IgD-negative memory B cell (primary cell): ENCODE results near the gene ZNF74. TPM values are rescaled to one million over a fixed set of nuclear protein-coding genes. Genes with fewer than 3 reads are reported as not detected.
"Not testable (repeated sequence)": the region's sequence is repeated elsewhere in the genome, so short reads cannot be mapped to it uniquely, and the experiment has no call there.

Experiments used
- H3K27ac Mint-ChIP-seq, 3 donors: one replicate each; pipeline ENCODE4 v1.8.0; 2020 to 2022; ENCODE audit warnings: mild to moderate bottlenecking in 3 of 3, mixed read lengths in 3 of 3, moderate library complexity in 1 of 3
- H3K27me3 Mint-ChIP-seq: one replicate; pipeline ENCODE4 v1.8.0; 2021; ENCODE audit warnings: mixed read lengths
- H3K36me3 Mint-ChIP-seq: one replicate; pipeline ENCODE4 v1.8.0; 2020; ENCODE audit warnings: mild to moderate bottlenecking, mixed read lengths
- H3K4me1 Mint-ChIP-seq, 3 donors: one replicate each; pipeline ENCODE4 v1.8.0; 2020 to 2022; ENCODE audit warnings: mixed read lengths in 3 of 3, mild to moderate bottlenecking in 1 of 3
- H3K4me3 Mint-ChIP-seq, 4 donors: one replicate each; pipeline ENCODE4 v1.8.0; 2020 to 2022; ENCODE audit warnings: mild to moderate bottlenecking in 4 of 4, mixed read lengths in 4 of 4, moderate library complexity in 3 of 4
- H3K9me3 Mint-ChIP-seq, 3 donors: one replicate each; pipeline ENCODE4 v1.8.0; 2020 to 2021; ENCODE audit warnings: mixed read lengths in 3 of 3, mild to moderate bottlenecking in 1 of 3
- polyA plus RNA-seq: library from polyadenylated mRNA; unstranded; fragments of 300-500 nt; fragmentation: Illumina TruSeq; gene quantifications from one replicate; pipeline ENCODE4 v1.2.3, GENCODE V29; 2021

ZNF74 gene
- polyA plus RNA-seq, 1 donor from 2014 or later = 6.6 TPM

- Mint-ChIP-seq H3K36me3 (peaks cover 10% of the 10 kb centered on the region), H3K27me3 (no peaks in the 10 kb centered on the region), H3K9me3 (no peaks in the 10 kb centered on the region), H3K27ac (no peak overlapping the region), H3K4me1 (peaks cover 0 to 10% (median 4%) of the 10 kb centered on the region in 3 donors), H3K4me3 (no peak overlapping the region)
Measured at GRCh38 chr22:20402960-20403778, 9.2 kb downstream of the ZNF74 start.

DNA sequence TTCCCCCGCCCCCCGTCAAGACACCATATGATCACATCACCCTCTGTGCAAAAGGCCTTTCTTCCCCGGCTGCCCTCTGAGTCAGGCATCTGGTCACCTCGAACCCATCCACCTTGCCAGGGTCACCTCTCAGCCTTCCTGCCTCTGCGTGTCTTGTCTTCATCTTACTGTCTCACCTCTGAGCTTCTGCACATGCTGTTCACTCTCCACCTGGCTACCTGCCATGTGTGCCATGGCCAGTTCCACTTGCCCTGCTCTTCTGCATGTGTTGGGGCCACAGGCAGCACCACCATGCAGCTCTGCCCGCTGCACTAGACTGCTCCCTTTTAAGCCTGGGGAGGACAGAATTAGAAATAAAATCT lies 9.8 kb downstream of the ZNF74 start:
- no peaks in the 10 kb centered on the region for H3K27me3 Mint-ChIP-seq
- H3K36me3 Mint-ChIP-seq = peaks cover 10% of the 10 kb centered on the region
- H3K4me1 Mint-ChIP-seq = peaks cover 0 to 10% (median 4%) of the 10 kb centered on the region in 3 donors
- no peak overlapping the region for H3K27ac Mint-ChIP-seq
- no peaks in the 10 kb centered on the region for H3K9me3 Mint-ChIP-seq
- no peak overlapping the region for H3K4me3 Mint-ChIP-seq

- no peaks in the 10 kb centered on the region for H3K27me3 Mint-ChIP-seq
- H3K4me3 Mint-ChIP-seq = no peak overlapping the region
- H3K36me3 Mint-ChIP-seq = peaks cover 10% of the 10 kb centered on the region
- H3K9me3 Mint-ChIP-seq = no peaks in the 10 kb centered on the region
- H3K4me1 Mint-ChIP-seq = peaks cover 0 to 7% (median under 1%) of the 10 kb centered on the region in 3 donors
- H3K27ac Mint-ChIP-seq = no peak overlapping the region
Measured at GRCh38 chr22:20404881-20405280, 10.9 kb downstream of the ZNF74 start.

GRCh38 chr22:20405291-20405930 lies 11.5 kb downstream of the ZNF74 start:
- Mint-ChIP-seq H3K9me3 (no peaks in the 10 kb centered on the region), H3K27me3 (no peaks in the 10 kb centered on the region), H3K36me3 (peaks cover 10% of the 10 kb centered on the region), H3K4me1 (peaks cover 0 to 4% (median 0%) of the 10 kb centered on the region in 3 donors), H3K27ac (no peak overlapping the region), H3K4me3 (no peak overlapping the region)

- peaks cover 0 to 2% (median 0%) of the 10 kb centered on the region in 3 donors for H3K4me1 Mint-ChIP-seq
- H3K36me3 Mint-ChIP-seq = peaks cover 9% of the 10 kb centered on the region
- no peak overlapping the region for H3K4me3 Mint-ChIP-seq
- H3K27ac Mint-ChIP-seq = no peak overlapping the region
- H3K27me3 Mint-ChIP-seq = no peaks in the 10 kb centered on the region
- H3K9me3 Mint-ChIP-seq = no peaks in the 10 kb centered on the region
Measured at GRCh38 chr22:20405931-20406685, 12.2 kb downstream of the ZNF74 start.

DNA sequence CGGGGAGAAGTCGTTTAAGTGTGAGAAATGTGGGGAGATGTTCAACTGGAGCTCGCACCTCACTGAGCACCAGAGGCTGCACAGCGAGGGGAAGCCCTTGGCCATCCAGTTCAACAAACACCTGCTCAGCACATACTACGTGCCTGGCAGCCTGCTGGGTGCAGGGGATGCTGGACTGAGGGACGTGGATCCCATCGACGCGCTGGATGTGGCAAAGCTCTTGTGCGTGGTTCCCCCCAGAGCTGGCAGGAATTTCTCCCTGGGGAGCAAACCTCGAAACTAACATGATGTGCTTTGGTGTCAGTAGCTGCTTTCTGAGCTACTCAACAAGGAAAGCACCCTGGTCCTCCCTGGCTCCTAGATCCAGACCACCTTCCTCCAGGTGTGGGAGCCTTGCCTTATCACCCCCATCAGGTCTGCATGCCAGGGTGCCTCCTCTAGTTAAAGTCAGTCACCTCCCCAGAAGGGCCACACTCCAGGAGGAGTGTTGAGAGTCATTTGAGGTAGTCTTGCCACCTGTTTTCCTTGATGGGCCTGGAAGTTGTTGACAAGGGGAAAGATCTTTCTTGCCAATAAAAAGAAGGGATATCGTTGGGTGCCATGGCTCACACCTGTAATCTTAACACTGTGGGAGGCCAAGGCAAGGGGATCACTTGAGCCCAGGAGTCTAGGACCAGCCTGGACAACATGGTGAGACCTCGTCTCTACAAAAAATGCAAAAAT lies 12.9 kb downstream of the ZNF74 start:
- H3K27me3 Mint-ChIP-seq = no peaks in the 10 kb centered on the region
- peak overlapping the region in 1 of 4 donors; percentile 67 for H3K4me3 Mint-ChIP-seq
- no peak overlapping the region for H3K27ac Mint-ChIP-seq
- H3K4me1 Mint-ChIP-seq = peaks cover 0 to 2% (median 0%) of the 10 kb centered on the region in 3 donors
- H3K36me3 Mint-ChIP-seq = peaks cover 9% of the 10 kb centered on the region
- no peaks in the 10 kb centered on the region for H3K9me3 Mint-ChIP-seq

DNA sequence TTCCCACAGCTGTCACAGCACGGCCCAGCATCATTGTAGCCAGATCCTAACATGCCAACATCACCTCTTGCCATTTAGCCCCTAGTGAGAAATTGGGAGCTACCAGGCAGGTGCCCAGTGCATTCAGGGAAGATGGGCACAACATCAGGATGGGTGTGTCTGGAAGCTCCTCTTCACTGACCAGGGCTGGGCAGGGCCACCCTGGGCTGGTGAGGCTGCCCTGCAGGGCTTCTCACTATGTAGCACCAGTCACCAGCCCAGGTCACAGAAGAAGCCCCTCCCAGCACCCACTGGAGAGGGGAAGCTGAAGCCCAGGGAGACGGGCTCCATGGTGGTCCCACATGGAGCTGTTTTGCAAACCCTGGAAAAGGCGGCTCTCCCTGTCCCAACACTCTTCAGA lies 13.9 kb downstream of the ZNF74 start:
- H3K4me3 Mint-ChIP-seq = no peak overlapping the region
- peaks cover 0 to 3% (median 0%) of the 10 kb centered on the region in 3 donors for H3K4me1 Mint-ChIP-seq
- no peaks in the 10 kb centered on the region for H3K27me3 Mint-ChIP-seq
- H3K27ac Mint-ChIP-seq = no peak overlapping the region
- no peaks in the 10 kb centered on the region for H3K9me3 Mint-ChIP-seq
- peaks cover 9% of the 10 kb centered on the region for H3K36me3 Mint-ChIP-seq

GRCh38 chr22:20408891-20409290 lies 14.9 kb downstream of the ZNF74 start:
- Mint-ChIP-seq H3K4me3 (no peak overlapping the region), H3K27ac (no peak overlapping the region), H3K4me1 (peaks cover 0 to 3% (median 0%) of the 10 kb centered on the region in 3 donors), H3K27me3 (no peaks in the 10 kb centered on the region), H3K36me3 (peaks cover 6% of the 10 kb centered on the region), H3K9me3 (no peaks in the 10 kb centered on the region)

- H3K27me3 Mint-ChIP-seq, H3K4me3 Mint-ChIP-seq, H3K9me3 Mint-ChIP-seq, H3K27ac Mint-ChIP-seq, H3K36me3 Mint-ChIP-seq, H3K4me1 Mint-ChIP-seq: not testable (repeated sequence)
Measured at GRCh38 chr22:20409385-20409784, 15.4 kb downstream of the ZNF74 start.

GRCh38 chr22:20412474-20413216 lies 18.7 kb downstream of the ZNF74 start:
- no peak overlapping the region for H3K4me3 Mint-ChIP-seq
- no peaks in the 10 kb centered on the region for H3K27me3 Mint-ChIP-seq

GRCh38 chr22:20413217-20414058 lies 19.5 kb downstream of the ZNF74 start:
- H3K4me3 Mint-ChIP-seq = no peak overlapping the region
- peaks cover 0 to 3% (median 0%) of the 10 kb centered on the region in 3 donors for H3K4me1 Mint-ChIP-seq
- H3K36me3 Mint-ChIP-seq = no peaks in the 10 kb centered on the region
- H3K27ac Mint-ChIP-seq = peak overlapping the region in 1 of 3 donors; percentile 19
- H3K9me3 Mint-ChIP-seq = no peaks in the 10 kb centered on the region
- H3K27me3 Mint-ChIP-seq = peaks cover 1% of the 10 kb centered on the region

More at GRCh38 chr22:20412474-20413216, 18.7 kb downstream of the ZNF74 start:
- H3K9me3 Mint-ChIP-seq = no peaks in the 10 kb centered on the region
- H3K27ac Mint-ChIP-seq = no peak overlapping the region
- H3K36me3 Mint-ChIP-seq = no peaks in the 10 kb centered on the region
- H3K4me1 Mint-ChIP-seq = peaks cover 0 to 3% (median 0%) of the 10 kb centered on the region in 3 donors

DNA sequence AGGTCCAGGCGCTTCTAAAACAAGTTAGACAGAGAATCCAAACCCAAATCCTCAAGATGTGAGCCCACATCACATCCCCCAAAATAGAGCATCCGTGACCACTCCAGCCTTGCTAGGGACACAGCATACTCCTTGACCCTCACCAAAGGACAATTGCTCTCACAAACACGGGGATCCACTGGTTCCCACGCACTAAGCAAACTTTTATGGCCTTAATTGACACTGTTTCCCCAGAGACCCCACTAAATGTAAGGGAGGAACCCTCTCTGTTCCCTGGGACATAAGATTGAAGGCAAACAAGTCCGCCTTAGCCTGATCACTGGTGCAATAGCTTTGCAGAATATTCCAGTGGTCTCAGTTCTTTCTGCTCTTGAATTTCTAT lies 20.1 kb downstream of the ZNF74 start:
- no peak overlapping the region for H3K4me3 Mint-ChIP-seq
- peaks cover 0 to 3% (median 0%) of the 10 kb centered on the region in 3 donors for H3K4me1 Mint-ChIP-seq
- H3K27ac Mint-ChIP-seq = no peak overlapping the region
- H3K36me3 Mint-ChIP-seq = no peaks in the 10 kb centered on the region
- peaks cover 1% of the 10 kb centered on the region for H3K27me3 Mint-ChIP-seq
- H3K9me3 Mint-ChIP-seq = no peaks in the 10 kb centered on the region

DNA sequence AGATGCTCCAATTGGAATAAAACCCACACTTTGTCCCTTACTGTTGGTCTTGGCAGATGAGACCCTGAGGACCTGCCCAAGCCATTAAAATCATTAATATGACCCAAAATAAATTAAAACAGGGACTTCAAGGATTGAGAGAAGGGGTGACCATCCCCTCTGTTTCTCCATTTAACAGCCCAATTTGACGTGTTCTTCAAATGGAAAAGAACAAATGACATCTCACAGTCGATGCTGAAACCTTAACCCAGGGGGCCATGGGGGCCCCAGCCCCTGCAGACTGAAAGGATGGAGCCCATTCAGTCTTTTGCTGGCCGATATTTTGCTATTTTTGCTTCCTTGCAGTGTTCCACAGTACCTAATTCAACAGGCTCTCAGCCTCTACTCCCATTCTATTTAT lies 20.5 kb downstream of the ZNF74 start:
- no peak overlapping the region for H3K27ac Mint-ChIP-seq
- H3K9me3 Mint-ChIP-seq = no peaks in the 10 kb centered on the region
- H3K4me1 Mint-ChIP-seq = peaks cover 0 to 3% (median 0%) of the 10 kb centered on the region in 3 donors
- H3K27me3 Mint-ChIP-seq = peaks cover 1% of the 10 kb centered on the region
- H3K4me3 Mint-ChIP-seq = no peak overlapping the region
- no peaks in the 10 kb centered on the region for H3K36me3 Mint-ChIP-seq
